ENCODE results near the gene ACTL8. TPM values are rescaled to one million over a fixed set of nuclear protein-coding genes. Genes with fewer than 3 reads are reported as not detected.

Gene ACTL8
- total RNA-seq, 1 donor from 2014 or later = not detected

DNA sequence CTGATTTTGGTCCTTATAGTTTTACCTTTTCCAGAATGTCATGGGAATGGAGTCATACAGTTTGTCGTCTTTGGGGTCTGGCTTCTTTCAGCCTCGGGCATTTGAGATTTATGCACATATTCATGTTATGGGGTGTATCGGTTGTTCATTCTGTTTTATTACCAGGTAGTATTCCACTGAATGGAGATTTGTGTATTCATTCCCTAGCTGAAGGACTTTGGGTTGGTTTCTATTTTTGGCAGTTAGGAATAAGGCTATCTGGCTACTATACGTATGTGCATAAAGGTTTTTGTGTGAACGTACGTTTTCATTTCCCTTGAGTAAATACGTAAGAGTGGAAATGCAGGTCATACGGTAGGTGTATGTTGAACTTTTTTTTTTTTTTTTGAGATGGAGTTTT is 65.1 kb downstream of the ACTL8 start:
- Mint-ChIP-seq H3K9me3 (ENCODE audit: low read depth) (peaks cover 4% of the 10 kb centered on the region), H3K4me3 (ENCODE audit: unreplicated experiment) (no peak overlapping the region), H3K27me3 (ENCODE audit: low read depth) (peaks cover 56% of the 10 kb centered on the region), H3K36me3 (ENCODE audit: low read depth) (no peaks in the 10 kb centered on the region), H3K4me1 (ENCODE audit: low read depth) (no peaks in the 10 kb centered on the region), H3K27ac (ENCODE audit: unreplicated experiment) (no peak overlapping the region)
- TF ChIP-seq, protein P1, sequence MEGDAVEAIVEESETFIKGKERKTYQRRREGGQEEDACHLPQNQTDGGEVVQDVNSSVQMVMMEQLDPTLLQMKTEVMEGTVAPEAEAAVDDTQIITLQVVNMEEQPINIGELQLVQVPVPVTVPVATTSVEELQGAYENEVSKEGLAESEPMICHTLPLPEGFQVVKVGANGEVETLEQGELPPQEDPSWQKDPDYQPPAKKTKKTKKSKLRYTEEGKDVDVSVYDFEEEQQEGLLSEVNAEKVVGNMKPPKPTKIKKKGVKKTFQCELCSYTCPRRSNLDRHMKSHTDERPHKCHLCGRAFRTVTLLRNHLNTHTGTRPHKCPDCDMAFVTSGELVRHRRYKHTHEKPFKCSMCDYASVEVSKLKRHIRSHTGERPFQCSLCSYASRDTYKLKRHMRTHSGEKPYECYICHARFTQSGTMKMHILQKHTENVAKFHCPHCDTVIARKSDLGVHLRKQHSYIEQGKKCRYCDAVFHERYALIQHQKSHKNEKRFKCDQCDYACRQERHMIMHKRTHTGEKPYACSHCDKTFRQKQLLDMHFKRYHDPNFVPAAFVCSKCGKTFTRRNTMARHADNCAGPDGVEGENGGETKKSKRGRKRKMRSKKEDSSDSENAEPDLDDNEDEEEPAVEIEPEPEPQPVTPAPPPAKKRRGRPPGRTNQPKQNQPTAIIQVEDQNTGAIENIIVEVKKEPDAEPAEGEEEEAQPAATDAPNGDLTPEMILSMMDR (IDR thresholded peaks at IDR 0.05) = no peak
- DNase-seq (ENCODE audit: low spot score) = no peak

DNA sequence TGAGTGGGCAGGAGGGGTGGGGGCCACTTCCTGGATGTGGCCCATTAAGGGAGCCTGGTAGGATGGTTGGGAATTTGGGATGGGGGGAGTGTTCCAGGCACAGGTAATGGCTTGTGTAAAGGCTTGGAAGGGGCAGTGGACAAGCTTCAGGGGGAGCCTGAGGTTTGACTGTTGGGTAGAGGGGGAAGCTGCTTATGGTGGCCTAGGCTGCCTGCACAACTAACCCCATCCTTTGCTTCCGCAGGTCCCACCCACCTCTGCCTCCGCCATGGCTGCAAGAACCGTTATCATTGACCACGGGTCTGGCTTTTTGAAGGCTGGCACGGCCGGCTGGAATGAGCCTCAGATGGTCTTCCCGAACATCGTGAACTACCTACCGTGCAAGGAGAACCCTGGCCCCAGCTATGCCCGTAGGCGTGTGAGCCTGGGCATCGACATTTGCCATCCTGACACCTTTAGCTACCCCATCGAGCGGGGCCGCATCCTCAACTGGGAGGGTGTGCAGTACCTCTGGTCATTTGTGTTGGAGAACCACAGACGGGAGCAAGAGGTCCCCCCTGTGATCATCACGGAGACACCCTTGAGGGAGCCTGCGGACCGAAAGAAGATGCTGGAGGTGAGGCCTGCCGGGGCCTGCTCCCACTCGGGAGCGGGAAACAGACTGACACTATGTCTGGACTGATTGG is 67.8 kb downstream of the ACTL8 start:
- Mint-ChIP-seq H3K27ac (ENCODE audit: unreplicated experiment) (no peak overlapping the region), H3K4me1 (ENCODE audit: low read depth) (no peaks in the 10 kb centered on the region), H3K4me3 (ENCODE audit: unreplicated experiment) (no peak overlapping the region), H3K36me3 (ENCODE audit: low read depth) (no peaks in the 10 kb centered on the region), H3K27me3 (ENCODE audit: low read depth) (peaks cover 62% of the 10 kb centered on the region), H3K9me3 (ENCODE audit: low read depth) (no peaks in the 10 kb centered on the region)
- TF ChIP-seq, protein P1 (IDR thresholded peaks at IDR 0.05) = no peak
- no peak for DNase-seq (ENCODE audit: low spot score)

DNA sequence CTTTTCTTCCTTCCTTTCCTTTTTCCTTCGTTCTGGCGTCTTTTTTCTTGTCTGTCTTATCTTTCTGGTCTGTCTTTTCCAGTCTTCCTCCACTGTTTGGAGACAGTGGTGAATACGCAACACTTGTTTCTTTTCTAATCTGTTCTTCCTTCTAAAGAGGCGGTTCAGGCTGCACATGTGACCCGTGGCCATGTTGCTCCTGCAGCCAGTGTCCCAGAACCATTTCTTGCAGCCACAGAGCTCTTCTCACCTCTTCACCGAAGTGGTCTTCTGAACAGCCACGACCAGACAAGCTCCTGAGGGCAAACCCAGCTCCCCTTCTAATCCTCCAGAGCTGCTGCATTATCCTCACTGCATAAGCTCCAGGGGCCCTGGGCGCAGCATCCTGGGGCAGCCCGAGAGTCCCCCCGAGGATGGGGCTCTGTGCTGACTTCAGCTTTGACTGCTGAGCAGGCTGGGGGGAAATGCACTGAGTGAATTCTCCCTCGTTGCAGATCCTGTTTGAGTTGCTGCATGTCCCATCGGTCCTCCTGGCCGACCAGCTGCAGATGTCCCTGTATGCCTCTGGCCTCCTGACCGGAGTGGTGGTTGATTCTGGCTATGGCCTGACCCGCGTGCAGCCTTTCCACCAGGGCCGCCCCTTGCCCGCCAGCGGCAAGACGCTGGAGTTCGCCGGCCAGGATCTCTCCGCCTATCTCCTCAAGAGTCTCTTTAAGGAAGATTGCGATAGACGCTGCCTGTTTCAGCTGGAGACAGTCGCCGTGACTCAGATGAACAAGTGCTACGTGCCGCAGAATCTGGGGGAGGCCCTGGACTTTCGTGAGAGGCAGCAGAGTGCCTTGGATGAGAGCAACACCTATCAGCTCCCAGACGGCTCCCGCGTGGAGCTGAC is 70.4 kb downstream of the ACTL8 start:
- Mint-ChIP-seq H3K27ac (ENCODE audit: unreplicated experiment) (no peak overlapping the region), H3K36me3 (ENCODE audit: low read depth) (no peaks in the 10 kb centered on the region), H3K27me3 (ENCODE audit: low read depth) (peaks cover 58% of the 10 kb centered on the region), H3K9me3 (ENCODE audit: low read depth) (no peaks in the 10 kb centered on the region), H3K4me1 (ENCODE audit: low read depth) (no peaks in the 10 kb centered on the region), H3K4me3 (ENCODE audit: unreplicated experiment) (no peak overlapping the region)
- TF ChIP-seq, protein P1 (IDR thresholded peaks at IDR 0.05) = no peak
- DNase-seq (ENCODE audit: low spot score) = no peak

DNA sequence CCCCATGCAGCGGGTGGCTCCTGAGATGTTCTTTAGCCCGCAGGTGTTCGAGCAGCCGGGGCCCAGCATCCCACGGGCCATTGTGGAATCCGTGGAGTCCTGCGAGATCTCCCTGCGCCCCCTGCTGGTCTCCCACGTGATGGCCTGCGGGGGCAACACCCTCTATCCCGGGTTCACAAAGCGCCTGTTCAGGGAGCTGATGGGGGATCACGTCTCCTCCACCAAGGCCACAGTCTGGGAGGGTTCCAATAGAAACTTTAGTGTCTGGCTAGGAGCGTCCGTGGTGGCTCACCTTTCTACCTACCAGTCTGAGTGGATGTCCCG is 71.0 kb downstream of the ACTL8 start:
- H3K4me1 Mint-ChIP-seq (ENCODE audit: low read depth) = no peaks in the 10 kb centered on the region
- peaks cover 53% of the 10 kb centered on the region for H3K27me3 Mint-ChIP-seq (ENCODE audit: low read depth)
- H3K36me3 Mint-ChIP-seq (ENCODE audit: low read depth) = no peaks in the 10 kb centered on the region
- TF ChIP-seq, protein P1 (IDR thresholded peaks at IDR 0.05) = peak; percentile 75
- H3K4me3 Mint-ChIP-seq (ENCODE audit: unreplicated experiment) = no peak overlapping the region
- H3K9me3 Mint-ChIP-seq (ENCODE audit: low read depth) = no peaks in the 10 kb centered on the region
- H3K27ac Mint-ChIP-seq (ENCODE audit: unreplicated experiment) = no peak overlapping the region
- no peak for DNase-seq (ENCODE audit: low spot score)

DNA sequence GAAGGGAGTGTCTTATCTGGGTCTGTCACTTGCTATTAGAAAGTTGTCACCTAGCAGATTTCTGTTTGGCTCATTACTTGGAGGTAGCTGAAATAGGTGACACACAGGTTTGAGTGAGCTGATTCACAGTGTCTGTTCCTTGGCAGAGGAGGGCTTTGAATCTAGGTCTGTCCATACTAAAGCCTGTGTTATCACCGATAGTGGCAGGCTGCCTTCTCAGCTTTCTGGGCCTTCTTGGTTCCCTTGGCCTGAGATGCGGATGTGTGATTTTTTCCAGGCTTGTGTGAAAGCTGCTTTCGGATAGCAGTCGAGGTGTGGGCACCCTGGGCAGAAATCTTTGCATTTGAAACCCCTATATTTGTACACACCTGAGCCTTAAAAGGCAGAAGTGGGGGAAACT is 73.9 kb downstream of the ACTL8 start:
- H3K4me1 Mint-ChIP-seq (ENCODE audit: low read depth) = no peaks in the 10 kb centered on the region
- peaks cover 46% of the 10 kb centered on the region for H3K27me3 Mint-ChIP-seq (ENCODE audit: low read depth)
- TF ChIP-seq, protein P1 (IDR thresholded peaks at IDR 0.05) = no peak
- no peaks in the 10 kb centered on the region for H3K9me3 Mint-ChIP-seq (ENCODE audit: low read depth)
- no peak overlapping the region for H3K4me3 Mint-ChIP-seq (ENCODE audit: unreplicated experiment)
- no peak for DNase-seq (ENCODE audit: low spot score)
- H3K27ac Mint-ChIP-seq (ENCODE audit: unreplicated experiment) = no peak overlapping the region
- no peaks in the 10 kb centered on the region for H3K36me3 Mint-ChIP-seq (ENCODE audit: low read depth)
